Ovary (tissue), 3 donors: ENCODE results near the gene TBC1D25.

Source experiments
- CTCF ChIP-seq, 3 donors: fragments of 450-650 bp in 2 of 3; fragments of 200-600 bp in 1 of 3; IDR thresholded peaks; one replicate each; pipeline versions ENCODE4 v1.5.1 to v1.8.0; 2016 to 2022; ENCODE audit warnings: antibody characterized with exemption in 3 of 3, mild to moderate bottlenecking in 1 of 3
- POLR2A ChIP-seq: fragments of 450-650 bp; IDR thresholded peaks from one replicate; pipeline ENCODE4 v1.6.1; 2017; ENCODE audit warnings: antibody characterized with exemption, mild to moderate bottlenecking, moderate library complexity
- donor health status: DM: no; HTN: no; CAD: no.

GRCh38 chrX:48548871-48549270 lies 9.4 kb downstream of the TBC1D25 start:
- TF ChIP-seq CTCF (IDR thresholded peaks at IDR 0.05), result no peak
- TF ChIP-seq POLR2A, result no peak
